Thymus (tissue), 11 donors: Measurements from ENCODE around the gene PRKCZ. TPM values are rescaled to one million over a fixed set of nuclear protein-coding genes. Genes with fewer than 3 reads are reported as not detected.

ENCODE experiments used
- DNase-seq, 9 donors: peaks; one replicate each; pipeline ENCODE4 v3.0.0-alpha.2; 2013; ENCODE audit warnings: low spot score in 9 of 9, low read depth in 6 of 9, missing footprints in 1 of 9
- H3K27ac ChIP-seq, 2 donors: one replicate each; pipeline ENCODE4 v1.5.1; 2013; ENCODE audit warnings: control low read depth in 1 of 2, low read depth in 1 of 2, low read length in 1 of 2, mild to moderate bottlenecking in 1 of 2, moderate library complexity in 1 of 2
- H3K27me3 ChIP-seq, 2 donors: one replicate each; pipeline ENCODE4 v1.5.1; 2013; ENCODE audit warnings: low read length in 1 of 2; ENCODE audit not compliant: control insufficient read depth in 2 of 2, insufficient read depth in 1 of 2
- H3K36me3 ChIP-seq, 2 donors: one replicate each; pipeline ENCODE4 v1.5.1; 2013; ENCODE audit warnings: low read length in 1 of 2, mild to moderate bottlenecking in 1 of 2, moderate library complexity in 1 of 2; ENCODE audit not compliant: control insufficient read depth in 2 of 2, insufficient read depth in 2 of 2
- H3K4me1 ChIP-seq, 2 donors: one replicate each; pipeline ENCODE4 v1.5.1; 2013; ENCODE audit warnings: low read length in 2 of 2; ENCODE audit not compliant: control insufficient read depth in 2 of 2, insufficient read depth in 2 of 2
- H3K4me3 ChIP-seq, 2 donors: one replicate each; pipeline ENCODE4 v1.5.1; 2013; ENCODE audit warnings: low read length in 2 of 2, control low read depth in 1 of 2, mild to moderate bottlenecking in 1 of 2
- H3K9me3 ChIP-seq, 2 donors: one replicate each; pipeline ENCODE4 v1.5.1; 2013; ENCODE audit warnings: low read length in 1 of 2, mild to moderate bottlenecking in 1 of 2; ENCODE audit not compliant: control insufficient read depth in 2 of 2, insufficient read depth in 1 of 2
- WGBS: extraction: QIAGEN DNeasy Blood & Tissue Kit; methylation state at CpG from one replicate; pipeline ENCODE4 v1.1.7; 2013; 5-methylcytosine and 5-hydroxymethylcytosine counted together
- polyA plus RNA-seq: library from polyadenylated mRNA; stranded (reverse); fragments of 200-250 nt; gene quantifications from one replicate; pipeline ENCODE4 v1.2.3, GENCODE V29; 2013
- total RNA-seq: library from RNA; stranded (reverse); fragments of 120-200 nt; gene quantifications from one replicate; pipeline ENCODE4 v1.2.4, GENCODE V29; 2013
- donor health status: healthy.

PRKCZ gene
- total and polyA plus RNA-seq, 2 donors: 7.6 to 30.6 TPM

GRCh38 chr1:2202008-2202575, 151.9 kb downstream of the PRKCZ start:
- H3K4me3 ChIP-seq: no peak overlapping the region
- peaks cover 25 to 33% of the 10 kb centered on the region in 2 donors for H3K4me1 ChIP-seq
- no peaks in the 10 kb centered on the region for H3K36me3 ChIP-seq
- 97% methylated on average over 9 of the region's 9 CpGs for WGBS
- no peak for DNase-seq
- H3K27ac ChIP-seq: no peak overlapping the region
- H3K27me3 ChIP-seq: peaks cover 0 to 17% of the 10 kb centered on the region in 2 donors
- H3K9me3 ChIP-seq: peaks cover 0 to 5% of the 10 kb centered on the region in 2 donors

DNA sequence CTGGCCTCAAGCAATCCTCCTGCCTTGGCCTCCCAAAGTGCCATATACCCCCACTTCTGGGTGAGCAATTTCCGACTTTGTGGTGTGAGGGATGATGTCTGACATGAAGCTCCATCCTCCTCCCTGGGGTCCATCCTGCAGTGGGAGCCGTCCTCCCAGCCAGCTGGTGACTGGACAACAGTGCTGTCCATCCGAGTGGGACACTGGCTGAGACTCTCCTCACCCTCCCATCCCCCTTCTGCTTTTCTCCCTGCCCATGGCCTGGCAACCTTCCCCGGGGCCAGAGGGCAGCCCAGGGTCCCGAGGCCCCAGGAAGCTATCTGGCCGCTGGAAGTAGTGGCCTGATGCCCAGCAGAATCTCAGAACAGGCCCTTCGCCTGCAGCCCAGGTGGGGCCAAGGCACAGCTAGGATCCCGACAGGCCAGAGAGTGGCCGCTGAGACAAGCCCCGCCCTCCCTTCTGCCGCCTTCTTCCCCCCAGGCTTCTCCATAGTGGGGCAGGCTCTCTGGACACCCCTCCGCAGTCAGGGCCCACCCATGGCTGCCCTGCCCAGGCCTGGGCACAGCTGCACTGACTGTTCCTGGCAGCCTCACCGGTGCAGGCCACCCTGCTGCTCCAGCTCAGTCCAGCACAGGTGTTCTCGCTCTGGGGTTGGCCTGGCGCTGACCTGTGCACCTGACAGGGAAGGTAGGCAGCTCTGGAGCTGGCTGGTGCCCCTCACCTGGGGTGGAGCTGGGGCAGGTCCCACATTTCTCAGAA, 152.8 kb downstream of the PRKCZ start:
- WGBS: 98% methylated on average over 15 of the region's 15 CpGs
- H3K4me3 ChIP-seq: no peak overlapping the region
- no peak overlapping the region for H3K27ac ChIP-seq
- H3K27me3 ChIP-seq: peaks cover 4 to 21% of the 10 kb centered on the region in 2 donors
- H3K36me3 ChIP-seq: no peaks in the 10 kb centered on the region
- H3K4me1 ChIP-seq: peaks cover 27 to 36% of the 10 kb centered on the region in 2 donors
- H3K9me3 ChIP-seq: peaks cover 0 to 8% of the 10 kb centered on the region in 2 donors
- DNase-seq: no peak

- Histone ChIP-seq H3K27ac (no peak overlapping the region), H3K4me1 (peaks cover 21 to 33% of the 10 kb centered on the region in 2 donors), H3K36me3 (no peaks in the 10 kb centered on the region), H3K9me3 (peaks cover 0 to 4% of the 10 kb centered on the region in 2 donors), H3K4me3 (peak overlapping the region; percentile 36 to 46), H3K27me3 (peaks cover 4 to 25% of the 10 kb centered on the region in 2 donors)
- 92% methylated on average over 25 of the region's 25 CpGs for WGBS
- DNase-seq: no peak
Measured at GRCh38 chr1:2203671-2204414, 153.6 kb downstream of the PRKCZ start.

DNA sequence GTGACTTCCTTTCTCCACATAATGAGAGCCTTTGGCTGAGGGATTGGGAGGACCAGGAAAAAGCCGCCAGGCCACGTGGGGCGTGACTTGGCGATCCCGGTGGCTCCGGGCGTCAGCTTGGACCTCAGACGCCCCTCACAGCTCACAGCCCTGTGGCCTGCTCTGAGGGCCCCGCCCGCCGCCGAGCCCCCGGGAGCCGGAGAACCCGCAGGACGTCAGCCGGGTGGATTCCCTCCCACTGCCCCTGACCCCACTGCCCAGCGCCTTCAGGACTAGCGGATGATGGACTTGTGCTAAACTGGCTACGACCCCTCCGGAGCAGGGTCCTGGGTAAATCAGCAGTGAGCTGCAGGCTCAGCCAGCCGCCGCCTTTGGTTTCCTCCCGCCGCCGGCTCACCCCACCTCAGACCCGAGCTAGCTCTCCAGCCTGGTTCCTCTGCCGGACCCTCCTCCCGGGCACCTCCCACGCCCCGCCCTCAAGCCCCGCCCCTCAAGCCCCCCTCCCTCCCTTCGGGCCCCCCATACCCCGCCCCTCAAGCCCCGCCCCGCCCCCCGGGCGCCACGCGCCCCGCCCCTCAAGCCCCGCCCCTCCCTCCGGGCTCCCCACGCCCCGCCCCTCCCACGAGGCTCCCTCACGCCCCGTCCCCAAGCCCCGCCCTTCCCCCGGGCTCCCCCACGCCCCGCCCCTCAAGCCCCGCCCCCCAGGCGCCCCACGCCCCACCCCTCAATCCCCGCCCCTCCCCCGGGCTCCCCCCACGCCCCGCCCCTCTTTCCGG, 154.4 kb downstream of the PRKCZ start:
- WGBS: 5% methylated on average over 44 of the region's 60 CpGs
- Histone ChIP-seq H3K27me3 (peaks cover 4 to 27% of the 10 kb centered on the region in 2 donors), H3K9me3 (peaks cover 0 to 4% of the 10 kb centered on the region in 2 donors), H3K4me1 (peaks cover 13 to 28% of the 10 kb centered on the region in 2 donors), H3K27ac (peak overlapping the region; percentile 25 to 47), H3K36me3 (no peaks in the 10 kb centered on the region), H3K4me3 (peak overlapping the region; percentile 36 to 67)
- peak in 3 of 9 donors; percentile 26 to 61 (median 43) for DNase-seq

DNA sequence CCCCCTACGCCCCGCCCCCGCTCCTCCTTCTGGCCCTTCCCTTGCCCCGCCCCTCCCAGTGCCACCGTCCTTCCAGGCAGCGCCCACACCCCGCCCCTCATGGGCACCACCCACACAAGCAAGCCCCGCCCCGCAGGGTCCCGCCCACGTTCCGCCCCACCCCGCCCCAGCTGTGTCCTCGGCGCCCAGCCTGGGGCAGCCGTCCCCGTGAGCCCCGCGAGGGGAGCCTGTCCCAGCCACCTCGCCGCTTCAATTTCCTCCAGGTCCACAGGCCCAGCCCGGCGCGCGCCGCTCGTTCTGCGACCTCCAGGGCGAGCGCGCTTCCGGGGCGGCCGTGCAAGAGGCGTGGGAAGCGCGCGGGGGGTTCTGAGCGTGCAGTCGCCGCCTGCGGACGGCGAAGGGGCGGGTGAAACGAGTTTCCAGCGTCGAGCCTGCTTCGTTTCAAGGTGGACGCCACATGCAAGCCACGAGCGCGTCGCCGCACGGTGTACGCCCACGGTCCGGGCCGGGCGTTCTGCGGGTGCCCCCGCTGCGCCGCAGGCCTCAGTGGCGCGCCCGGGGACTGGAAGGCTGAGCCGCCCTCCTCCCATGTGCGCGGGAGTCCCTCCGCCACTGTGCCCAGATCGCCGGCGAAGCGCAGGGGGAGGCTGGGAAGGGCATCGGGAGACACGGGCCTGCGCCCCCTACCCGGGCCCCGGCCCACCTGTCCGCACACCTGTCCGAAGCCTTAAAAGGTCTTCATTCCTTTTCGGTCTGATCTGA, 155.2 kb downstream of the PRKCZ start:
- peaks cover 13 to 31% of the 10 kb centered on the region in 2 donors for H3K4me1 ChIP-seq
- H3K4me3 ChIP-seq: peak overlapping the region; percentile 32 to 67
- 11% methylated on average over 80 of the region's 84 CpGs for WGBS
- H3K36me3 ChIP-seq: no peaks in the 10 kb centered on the region
- peaks cover 4 to 27% of the 10 kb centered on the region in 2 donors for H3K27me3 ChIP-seq
- H3K9me3 ChIP-seq: peaks cover 0 to 4% of the 10 kb centered on the region in 2 donors
- peak in 8 of 9 donors; percentile 70 to 93 (median 86) for DNase-seq
- peak overlapping the region in 1 of 2 donors; percentile 81 for H3K27ac ChIP-seq

GRCh38 chr1:2206813-2207487, 156.7 kb downstream of the PRKCZ start:
- Histone ChIP-seq H3K4me3 (no peak overlapping the region), H3K36me3 (no peaks in the 10 kb centered on the region), H3K27me3 (peaks cover 4 to 30% of the 10 kb centered on the region in 2 donors), H3K27ac (peak overlapping the region in 1 of 2 donors; percentile 67), H3K4me1 (peaks cover 13 to 36% of the 10 kb centered on the region in 2 donors), H3K9me3 (peaks cover 0 to 4% of the 10 kb centered on the region in 2 donors)
- 95% methylated on average over 16 of the region's 16 CpGs for WGBS
- DNase-seq: no peak

DNA sequence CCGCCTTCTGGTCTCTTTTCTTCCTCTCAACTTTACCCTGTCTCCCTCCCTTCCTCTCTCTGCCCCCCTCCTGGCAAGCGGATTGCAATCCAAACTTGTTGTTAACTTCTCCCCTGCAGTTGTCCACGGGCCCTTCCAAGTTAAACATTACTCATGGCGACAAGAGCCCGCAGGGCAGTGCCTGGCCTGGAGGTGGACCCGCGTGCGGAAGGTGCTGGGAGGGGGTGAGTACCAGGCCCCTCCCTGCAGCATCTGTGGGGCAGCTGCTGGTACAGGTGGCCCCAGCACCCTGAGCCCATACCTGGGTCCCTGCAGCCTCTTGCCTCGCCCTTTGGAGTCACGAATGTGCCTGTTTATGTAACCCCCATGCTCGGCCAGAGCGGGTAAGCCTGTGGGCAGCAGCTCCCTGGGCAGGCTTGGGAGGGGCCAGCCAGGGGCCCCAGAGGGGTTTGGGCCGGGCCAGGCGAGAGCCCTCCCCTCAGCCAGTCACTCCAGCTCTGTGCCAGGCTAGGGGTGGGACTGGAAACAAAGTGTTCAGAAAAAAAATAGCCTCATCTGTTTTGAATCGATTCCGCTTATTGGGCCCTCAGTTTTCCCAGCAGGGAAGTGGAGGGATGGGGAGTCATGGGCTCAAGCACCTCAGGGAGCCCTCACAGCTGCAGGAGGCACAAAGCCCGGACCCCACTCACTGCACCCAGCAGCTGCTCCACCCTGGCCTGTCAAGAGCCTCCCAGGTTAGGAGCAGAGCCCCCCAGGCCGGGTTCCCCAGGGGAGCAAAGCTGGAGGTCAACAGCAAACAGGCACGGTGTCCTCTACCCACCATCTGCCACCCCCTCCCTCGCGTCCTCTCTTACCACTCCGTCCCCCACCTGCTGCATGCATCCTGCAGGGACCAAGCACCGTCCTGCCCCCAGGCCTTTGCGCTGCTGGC, 158.4 kb downstream of the PRKCZ start:
- Histone ChIP-seq H3K9me3 (peaks cover 0 to 4% of the 10 kb centered on the region in 2 donors), H3K4me1 (peaks cover 16 to 53% of the 10 kb centered on the region in 2 donors), H3K27ac (peak overlapping the region in 1 of 2 donors; percentile 55), H3K27me3 (peaks cover 4 to 42% of the 10 kb centered on the region in 2 donors), H3K4me3 (no peak overlapping the region), H3K36me3 (no peaks in the 10 kb centered on the region)
- 92% methylated on average over 24 of the region's 24 CpGs for WGBS
- no peak for DNase-seq
